Endometrium (tissue), 2 donors: ENCODE data around the gene IRS4.

Experiments
- FAIRE-seq: peaks from 2 replicates; lab custom pipeline; 2012; peaks lifted over from hg19 to GRCh38; lab: Jason Lieb, UNC
- donor health status: control.
- donor health status: control.

The IRS4 gene

DNA sequence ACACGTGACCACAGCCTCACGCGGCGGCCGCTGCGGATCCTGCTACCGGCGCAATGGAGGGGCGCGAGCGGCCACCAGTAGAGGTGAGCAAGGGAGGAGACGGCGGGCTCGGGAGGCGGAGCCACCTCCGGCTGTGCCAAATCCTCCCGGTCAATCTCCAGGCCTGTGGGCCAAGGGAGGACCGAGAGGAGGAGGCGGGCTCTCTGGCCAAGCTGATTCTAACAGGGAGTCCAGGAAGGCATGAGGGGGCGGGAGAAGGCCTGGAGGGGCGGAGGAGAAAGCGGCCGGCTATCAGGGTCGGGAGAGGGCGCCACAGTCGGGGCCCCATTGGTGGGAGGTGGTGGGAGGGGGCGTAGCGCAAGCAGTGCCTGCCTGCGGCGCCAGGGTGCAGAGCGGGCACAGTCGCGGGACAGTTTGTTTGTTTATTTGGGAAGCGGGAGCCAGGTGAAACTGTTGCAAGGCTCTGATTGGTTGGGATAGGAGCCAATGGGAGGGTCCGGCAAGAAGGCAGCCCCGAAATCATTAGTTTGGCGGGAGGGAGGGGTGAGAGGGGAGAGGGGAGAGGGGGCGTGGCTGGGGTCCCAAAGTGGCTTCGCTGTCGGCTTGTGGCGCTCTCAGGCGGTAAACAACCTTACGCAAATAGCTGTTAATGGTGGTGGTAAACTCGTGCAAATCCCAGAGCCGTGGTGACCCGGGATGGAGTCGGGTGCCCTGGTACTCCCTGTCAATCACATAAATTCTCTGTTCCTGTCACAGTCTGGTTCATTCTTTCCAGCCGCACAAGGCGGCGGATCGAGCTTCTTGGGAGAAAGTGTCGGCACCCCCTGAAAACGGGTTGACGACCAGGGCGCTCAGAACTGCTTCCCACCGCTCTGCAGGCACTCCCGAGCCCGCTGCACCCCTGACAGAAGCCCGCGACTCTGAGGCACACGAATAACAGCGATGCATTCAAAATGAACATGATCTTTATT lies at the start of gene IRS4:
TSS of gene IRS4 (minus strand) at position 55 of the 971 bp plus-strand sequence.
- no peak for FAIRE-seq

DNA sequence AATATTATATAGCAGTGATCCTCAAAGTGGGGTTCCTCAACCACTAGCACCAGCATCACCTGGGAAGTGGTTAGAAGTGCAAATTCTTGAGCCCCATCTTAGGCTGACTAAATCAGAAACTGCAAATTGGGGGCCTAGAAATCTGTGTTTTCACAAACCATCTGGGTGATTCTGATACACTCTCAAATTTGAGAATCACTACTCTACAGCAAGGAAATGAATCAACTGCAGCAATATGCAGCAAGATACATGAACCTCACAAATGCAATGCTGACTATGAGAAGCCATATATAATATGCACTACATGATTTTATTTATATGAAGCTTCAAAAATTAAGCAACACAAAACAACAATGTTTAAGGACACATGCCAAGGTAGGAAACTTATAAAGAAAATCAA lies 36.2 kb upstream of the IRS4 start:
- FAIRE-seq: no peak

DNA sequence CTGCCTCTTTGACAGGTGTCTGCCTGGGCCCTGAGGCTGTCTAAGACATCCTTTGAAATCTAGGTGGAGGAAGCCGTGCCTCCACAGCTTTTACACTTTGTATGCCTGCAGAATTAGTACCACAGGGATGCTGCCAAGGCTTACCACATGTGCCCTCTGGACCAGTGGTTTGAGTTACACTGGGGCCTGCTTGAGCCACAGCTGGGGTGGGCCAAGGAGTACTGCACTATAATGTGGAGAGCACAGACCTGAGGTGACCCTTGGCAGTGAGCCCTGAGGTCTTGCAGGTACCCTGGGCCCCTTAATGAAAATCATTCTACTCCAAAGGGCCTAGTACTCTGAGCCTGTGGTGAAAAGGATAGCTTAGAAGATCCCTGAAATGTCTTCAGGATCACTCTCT lies 27.2 kb upstream of the IRS4 start:
- no peak for FAIRE-seq

DNA sequence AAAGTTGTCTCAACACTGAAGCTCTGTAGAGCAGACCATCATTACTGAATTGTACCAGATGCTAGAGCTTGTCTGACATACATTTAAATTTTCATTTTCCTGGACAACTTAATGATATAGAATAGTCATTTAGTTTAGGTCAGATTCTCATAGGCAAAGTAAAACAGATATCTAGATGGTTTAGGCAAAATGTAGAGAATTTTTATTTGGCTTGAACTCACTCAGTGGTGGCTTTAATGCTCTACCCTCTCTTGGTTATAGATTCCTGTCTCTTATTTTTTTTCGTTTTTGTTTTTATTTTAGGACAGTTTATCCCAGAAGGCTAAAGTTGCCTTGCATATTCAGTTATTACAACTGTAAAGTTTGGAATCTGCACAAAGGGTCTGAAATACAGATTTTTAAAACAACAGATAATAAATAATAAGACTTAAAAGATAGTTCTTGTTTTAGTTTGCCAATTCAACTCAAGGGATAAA lies 4.0 kb upstream of the IRS4 start:
- FAIRE-seq: no peak

DNA sequence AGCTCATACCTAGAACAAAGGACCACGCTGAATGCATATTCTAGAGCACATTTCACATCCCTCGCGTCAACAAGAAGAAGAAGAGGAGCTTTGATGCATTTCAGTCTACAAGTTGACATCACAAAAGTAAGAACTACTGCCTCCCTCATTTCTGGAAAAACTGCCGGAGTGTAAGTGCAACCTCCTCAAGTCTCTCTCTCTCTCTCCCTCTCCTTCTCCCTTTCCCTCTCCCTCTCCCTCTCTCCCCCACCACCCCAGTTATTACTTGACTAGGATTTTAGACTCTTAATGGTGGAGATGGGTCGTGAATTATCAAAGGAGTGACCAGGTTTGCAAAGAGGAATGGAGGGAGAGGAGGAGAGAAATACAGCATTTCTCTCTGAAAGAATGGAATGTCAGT lies 1.4 kb upstream of the IRS4 start:
- no peak for FAIRE-seq

DNA sequence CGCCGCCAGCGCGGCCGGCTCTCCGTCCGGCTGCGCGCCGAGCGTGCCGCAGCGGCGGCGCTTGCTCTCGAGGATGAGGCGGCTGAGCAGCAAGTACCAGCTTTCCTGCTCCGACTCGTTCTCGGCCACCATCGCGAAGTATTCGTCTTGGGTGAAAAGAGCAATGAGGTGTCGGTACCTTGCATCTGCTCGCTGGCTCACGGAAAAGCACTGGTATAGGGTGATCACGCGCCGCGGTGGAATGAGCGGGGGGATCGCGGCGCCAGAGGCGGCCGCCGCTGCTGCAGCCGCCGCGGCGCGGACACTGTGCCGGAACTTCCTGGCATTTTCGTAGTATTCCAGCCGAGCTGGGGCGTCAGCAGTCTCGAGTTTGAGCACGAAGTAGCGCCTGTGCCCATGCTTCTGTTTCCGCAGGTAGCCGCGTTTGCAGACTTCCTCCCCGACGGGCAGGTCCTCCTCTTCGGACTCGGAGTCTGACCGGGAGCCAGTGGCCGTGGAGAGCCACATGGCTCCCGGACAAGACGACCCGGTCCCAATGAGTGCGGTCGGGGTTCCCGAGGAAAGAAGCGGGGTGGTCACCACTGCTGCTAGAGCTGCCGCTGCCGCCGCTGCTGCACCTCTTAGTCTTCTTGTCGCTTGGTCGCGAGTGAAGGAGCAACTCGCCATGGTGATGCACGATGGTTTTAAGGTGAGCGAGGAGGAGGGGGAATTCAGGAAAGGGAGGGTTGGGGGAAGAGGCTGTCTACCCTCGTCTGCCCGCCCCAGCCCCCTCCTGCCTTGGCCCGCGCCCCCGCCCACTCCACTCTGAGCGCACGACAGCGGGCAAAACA lies 469 bp downstream of the IRS4 start:
- no peak for FAIRE-seq

DNA sequence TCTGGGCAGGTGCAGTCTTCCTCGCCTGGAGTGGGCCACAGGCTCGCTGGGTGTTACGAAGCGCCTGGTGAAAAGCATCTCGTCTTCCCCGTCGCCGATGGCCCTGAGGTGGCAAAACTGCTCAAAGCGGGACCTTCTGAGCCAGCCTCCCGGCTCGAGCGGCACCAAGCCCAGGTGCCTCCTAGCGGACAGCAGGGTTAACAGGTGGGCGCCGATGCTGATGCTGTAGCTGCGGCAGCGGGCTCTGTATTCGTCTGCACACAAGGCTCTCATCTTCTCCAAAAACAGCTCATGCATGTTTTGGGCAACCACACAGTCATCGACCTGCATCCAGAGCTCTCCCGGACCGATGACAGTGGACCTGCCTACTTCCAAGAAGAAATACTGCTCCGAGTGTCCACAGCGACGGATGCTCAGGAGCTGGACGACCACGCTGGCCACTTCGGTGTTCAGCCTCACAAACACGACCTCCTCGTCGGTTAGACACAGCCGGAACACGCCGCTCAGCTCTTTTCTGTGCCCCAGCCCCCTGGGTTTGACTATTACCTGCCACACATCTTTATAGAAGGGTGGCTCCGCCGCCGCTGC lies 1.2 kb downstream of the IRS4 start:
- FAIRE-seq: no peak

DNA sequence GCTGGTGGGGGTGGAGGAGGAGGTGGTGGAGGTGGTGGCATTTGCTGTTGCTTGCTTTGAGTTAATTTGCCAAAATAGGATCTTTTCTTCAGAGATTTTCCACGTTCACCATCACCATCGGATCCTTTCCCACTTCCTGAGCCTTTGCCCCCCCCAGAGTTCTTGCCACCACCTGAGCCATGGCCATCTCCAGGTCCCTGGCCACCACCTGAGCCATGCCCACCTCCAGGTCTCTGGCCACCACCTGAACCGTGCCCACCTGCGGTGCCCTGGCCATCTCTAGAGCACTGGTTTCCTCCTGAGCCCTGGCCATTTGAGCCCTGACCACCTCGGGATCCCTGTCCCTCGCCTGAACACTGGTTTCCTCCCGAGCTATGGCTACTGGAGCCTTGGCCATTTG lies 1.9 kb downstream of the IRS4 start:
- FAIRE-seq: no peak

DNA sequence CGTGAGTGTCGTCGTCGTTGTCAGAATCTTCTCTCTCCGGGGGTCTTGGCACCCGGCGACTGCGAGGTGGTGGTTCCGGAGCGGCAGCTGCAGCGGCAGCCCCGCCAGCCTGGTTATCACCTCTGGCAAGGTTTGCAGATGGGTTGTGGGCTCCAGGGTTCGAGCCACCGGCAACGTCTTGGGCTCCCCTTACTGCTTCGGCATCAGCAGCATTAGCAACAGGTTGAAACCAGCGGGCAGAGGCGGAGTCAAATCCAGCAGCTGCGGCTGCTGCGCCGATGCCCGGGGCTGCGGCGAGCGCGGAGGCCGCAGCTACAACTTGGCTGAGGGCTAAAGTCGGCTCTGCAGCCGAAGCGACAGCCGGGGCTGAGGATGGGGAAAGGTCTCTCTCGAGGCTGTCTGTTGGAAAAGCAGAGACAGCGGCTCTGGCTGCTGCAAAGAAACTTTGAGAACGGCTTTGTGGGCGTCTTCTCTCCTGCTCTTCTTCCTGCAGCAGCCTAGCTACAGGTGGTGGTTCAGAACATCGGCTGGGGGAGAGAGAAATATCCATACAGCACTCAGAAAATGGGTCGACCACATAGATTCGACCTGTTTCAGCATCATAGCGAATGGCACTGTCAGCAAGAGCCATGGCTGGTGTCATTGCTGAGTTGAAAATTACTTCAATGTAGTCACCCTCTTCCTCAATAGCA lies 3.6 kb downstream of the IRS4 start:
- no peak for FAIRE-seq

DNA sequence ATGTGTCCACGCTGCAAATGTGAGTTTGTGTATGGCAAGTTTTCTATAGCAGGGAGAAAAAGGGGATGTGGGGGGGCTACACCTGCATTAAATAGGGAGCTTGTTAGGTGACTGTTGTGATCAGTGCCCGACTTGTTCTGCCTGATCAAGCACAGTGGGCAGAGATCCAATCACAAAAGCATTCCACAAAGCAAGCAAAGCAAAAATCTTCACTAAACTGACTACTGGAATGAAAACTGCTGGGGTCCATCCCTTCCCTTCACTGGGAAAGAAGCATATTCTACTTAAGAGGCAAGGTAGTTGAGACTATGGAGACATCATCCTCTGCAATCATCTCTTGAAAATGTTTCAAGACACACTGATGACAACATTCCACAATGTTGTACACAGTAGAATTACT lies 5.2 kb downstream of the IRS4 start:
- FAIRE-seq: no peak

DNA sequence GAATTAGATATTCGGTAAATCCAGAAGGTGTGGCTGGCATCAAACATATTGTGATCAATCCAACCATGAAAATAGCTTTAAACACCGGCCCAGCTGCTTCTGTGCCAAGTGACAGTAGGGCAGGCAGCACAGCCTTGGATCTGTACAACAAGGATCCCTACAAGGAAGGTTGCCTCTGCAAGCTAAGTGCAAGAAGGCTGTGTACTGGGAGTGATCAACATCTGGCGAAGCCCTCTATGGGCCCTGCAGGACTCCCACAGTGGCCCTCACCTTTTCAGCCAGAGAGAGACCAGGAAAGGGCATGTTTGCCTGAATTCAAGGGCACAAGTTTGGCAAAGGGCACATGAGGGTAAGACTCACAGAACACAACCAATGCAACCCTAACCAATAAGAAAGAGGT lies 9.6 kb downstream of the IRS4 start:
- no peak for FAIRE-seq

DNA sequence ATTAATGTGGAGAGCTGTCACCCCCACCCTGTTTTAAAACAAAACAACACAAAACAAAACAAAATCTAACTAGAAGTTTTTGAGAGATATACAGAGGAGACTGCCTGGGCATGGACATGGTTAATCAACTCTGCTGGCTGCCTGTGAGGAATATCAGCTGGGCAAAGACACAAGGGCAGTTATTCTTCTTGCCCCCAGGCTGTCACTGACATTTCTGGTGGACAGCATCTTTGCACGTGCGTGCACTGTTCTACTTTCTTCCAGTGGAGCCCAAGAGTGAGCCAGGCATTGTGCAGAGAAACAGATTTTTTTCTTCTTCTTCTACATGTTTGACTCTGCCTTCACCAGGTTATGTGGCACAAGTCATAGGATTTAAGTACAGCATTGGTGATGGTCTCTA lies 13.8 kb downstream of the IRS4 start:
- FAIRE-seq: no peak

DNA sequence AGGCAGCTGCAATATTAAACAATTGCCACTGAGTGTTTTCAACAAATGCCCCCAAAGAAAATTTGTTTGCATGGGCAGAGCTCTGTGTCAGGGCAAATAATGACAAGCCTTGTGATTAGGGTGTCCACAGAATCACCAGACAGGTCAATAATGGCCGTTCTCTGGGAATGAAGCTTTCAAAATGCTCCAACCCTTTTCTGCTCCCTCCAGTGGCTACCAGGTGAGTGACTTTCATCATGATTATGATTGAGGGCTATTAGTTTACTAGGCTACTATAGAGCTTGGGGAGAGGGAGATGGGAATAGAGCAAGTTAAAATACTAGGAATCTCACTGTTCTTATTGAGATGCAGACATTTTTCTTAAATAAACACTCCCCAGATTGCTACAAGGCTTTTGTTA lies 23.5 kb downstream of the IRS4 start:
- no peak for FAIRE-seq

DNA sequence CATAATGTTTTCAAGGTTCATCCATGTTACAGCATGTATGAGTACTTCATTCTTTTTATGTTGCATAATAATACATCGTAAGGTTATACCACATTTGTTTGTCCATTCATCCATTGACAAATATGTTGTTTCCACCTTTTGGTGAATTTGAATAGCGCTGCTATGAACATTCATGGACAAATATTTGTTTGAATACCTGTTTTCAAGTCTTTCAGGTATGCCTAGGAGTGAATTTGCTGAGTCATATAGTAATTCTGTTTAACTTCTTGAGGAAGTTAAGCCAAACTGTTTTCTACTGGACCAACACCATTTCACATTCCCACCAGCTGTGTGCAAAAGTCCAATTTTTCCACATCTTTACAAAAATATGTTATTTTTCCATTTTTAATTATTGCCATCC lies 31.5 kb downstream of the IRS4 start:
- FAIRE-seq: no peak

DNA sequence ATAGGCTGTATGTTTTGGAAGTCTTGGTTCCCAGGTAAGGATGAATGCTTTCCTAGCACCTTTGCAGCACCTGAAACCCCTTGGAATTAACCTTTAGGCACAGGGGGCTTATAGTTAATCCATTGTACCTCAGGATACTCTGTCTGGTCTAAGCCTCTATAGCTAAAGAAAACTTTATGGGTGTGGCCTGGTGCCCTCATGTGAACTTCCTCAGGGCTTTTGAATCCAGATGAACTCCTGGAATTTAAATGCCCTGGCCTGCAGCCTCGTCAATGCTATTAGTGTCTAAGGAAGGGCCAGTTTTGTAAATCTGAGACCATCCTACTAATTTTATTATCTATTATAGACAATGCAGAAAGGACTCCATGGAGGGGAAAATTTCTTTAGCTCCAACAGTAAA lies 33.8 kb downstream of the IRS4 start:
- no peak for FAIRE-seq

DNA sequence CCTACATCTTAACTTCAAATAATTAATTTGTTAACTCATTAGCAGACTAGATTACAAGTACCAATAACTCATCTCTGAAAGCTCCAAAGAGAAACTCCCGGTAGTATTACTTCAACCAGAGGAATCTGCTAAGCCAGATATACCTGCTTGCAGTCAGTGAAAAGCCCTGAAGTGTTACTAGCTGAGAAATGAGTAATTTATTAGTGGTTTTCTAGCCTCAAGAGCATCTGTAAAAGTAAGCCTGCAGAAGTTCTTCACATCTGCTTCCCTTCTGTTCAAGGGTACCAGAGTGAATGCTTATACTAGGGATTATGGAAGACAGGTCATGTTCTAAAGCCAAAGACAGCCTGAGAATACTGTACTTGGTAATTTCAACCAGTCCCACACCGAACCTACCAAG lies 34.7 kb downstream of the IRS4 start:
- FAIRE-seq: no peak

DNA sequence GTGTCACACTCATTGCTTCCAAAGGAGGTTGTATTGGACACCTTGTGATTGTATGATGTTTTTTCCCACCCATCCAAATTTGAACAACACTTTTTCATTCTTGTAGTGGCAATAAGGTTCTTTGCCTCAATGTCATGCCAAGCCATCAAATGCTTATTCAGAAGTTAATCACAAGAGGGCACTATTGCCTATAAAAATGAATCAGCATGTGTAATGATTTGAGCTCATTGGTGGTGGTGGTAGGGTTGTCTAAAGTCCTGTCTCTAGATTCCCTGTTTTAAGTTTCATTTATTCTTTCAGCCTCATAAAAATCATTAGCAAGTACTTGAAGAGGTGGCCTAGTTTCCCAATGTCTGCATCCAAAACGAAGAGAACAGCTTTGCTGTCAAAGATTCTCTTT lies 37.0 kb downstream of the IRS4 start:
- no peak for FAIRE-seq

DNA sequence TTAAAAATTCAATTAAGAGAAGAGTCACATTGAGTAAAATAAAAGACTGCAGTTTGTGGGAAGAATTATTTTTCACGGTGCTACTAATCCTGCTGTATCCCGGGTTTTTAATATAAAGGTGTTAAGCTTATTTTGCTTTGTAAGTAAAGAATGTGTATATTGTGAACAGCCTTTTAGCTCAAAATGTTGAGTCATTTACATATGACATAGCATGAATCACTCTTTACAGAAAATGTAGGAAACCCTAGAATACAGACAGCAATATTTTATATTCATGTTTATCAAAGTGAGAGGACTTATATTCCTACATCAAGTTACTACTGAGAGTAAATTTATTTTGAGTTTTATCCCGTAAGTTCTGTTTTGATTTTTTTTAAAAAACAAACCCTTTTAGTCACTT lies 39.7 kb downstream of the IRS4 start:
- FAIRE-seq: no peak
